ENCODE measurements around the gene RGL4.

RGL4 gene

GRCh38 chr22:23745791-23746190 is 55.0 kb downstream of the RGL4 start:
- no peak for DNase-seq
